ENCODE data around the gene MTMR11.

DNA sequence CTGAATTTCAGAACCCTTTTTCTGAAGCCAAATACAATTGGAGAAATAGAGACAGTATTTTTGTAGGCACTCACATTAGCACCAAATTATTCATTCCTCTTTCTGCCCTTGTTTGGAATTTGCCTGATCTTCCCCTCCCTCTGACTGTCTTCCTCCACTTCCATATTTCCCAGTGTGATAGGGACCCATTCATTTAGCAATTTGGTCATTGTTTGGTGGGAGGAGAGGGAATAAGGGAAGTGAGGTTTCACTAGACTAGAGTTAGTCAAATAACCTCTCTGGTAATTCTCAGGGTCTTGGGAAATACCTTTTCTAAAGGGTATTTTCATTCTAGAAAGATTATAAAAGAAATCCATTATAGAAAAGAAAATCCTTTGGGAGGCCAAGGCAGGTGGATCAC, 31.0 kb upstream of the MTMR11 start:
- no peak for TF ChIP-seq POLR2A (IDR thresholded peaks at IDR 0.05)
- TF ChIP-seq, protein P1, sequence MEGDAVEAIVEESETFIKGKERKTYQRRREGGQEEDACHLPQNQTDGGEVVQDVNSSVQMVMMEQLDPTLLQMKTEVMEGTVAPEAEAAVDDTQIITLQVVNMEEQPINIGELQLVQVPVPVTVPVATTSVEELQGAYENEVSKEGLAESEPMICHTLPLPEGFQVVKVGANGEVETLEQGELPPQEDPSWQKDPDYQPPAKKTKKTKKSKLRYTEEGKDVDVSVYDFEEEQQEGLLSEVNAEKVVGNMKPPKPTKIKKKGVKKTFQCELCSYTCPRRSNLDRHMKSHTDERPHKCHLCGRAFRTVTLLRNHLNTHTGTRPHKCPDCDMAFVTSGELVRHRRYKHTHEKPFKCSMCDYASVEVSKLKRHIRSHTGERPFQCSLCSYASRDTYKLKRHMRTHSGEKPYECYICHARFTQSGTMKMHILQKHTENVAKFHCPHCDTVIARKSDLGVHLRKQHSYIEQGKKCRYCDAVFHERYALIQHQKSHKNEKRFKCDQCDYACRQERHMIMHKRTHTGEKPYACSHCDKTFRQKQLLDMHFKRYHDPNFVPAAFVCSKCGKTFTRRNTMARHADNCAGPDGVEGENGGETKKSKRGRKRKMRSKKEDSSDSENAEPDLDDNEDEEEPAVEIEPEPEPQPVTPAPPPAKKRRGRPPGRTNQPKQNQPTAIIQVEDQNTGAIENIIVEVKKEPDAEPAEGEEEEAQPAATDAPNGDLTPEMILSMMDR (IDR thresholded peaks at IDR 0.05): no peak
